Skeletal muscle satellite cell (primary cell): Measurements from ENCODE around the gene RANBP3L.
"Not testable (repeated sequence)": the region's sequence is repeated elsewhere in the genome, so short reads cannot be mapped to it uniquely, and the experiment has no call there.

Experiments used
- H3K27me3 ChIP-seq: 2 replicates; pipeline ENCODE4 v1.7.0; 2013; ENCODE audit warnings: low read length; ENCODE audit not compliant: control insufficient read depth, insufficient read depth
- H3K36me3 ChIP-seq: 2 replicates; pipeline ENCODE4 v1.7.0; 2013; ENCODE audit warnings: mild to moderate bottlenecking, control low read depth, low read length; ENCODE audit not compliant: insufficient read depth
- H3K4me1 ChIP-seq: 2 replicates; pipeline ENCODE4 v1.7.0; 2013; ENCODE audit warnings: low read length; ENCODE audit not compliant: control insufficient read depth, insufficient read depth
- H3K4me2 ChIP-seq: 2 replicates; pipeline ENCODE4 v1.7.0; 2013; ENCODE audit warnings: mild to moderate bottlenecking, low read length
- H3K4me3 ChIP-seq: 2 replicates; pipeline ENCODE4 v1.7.0; 2013; ENCODE audit warnings: low read length
- H3K9ac ChIP-seq: 2 replicates; pipeline ENCODE4 v1.7.0; 2013; ENCODE audit warnings: mild to moderate bottlenecking, low read depth, low read length, moderate library complexity
- H3K9me3 ChIP-seq: replicated peaks from 2 replicates; pipeline ENCODE4 v1.7.0; 2013; ENCODE audit warnings: mild to moderate bottlenecking, control low read depth, low read length

Gene RANBP3L

DNA sequence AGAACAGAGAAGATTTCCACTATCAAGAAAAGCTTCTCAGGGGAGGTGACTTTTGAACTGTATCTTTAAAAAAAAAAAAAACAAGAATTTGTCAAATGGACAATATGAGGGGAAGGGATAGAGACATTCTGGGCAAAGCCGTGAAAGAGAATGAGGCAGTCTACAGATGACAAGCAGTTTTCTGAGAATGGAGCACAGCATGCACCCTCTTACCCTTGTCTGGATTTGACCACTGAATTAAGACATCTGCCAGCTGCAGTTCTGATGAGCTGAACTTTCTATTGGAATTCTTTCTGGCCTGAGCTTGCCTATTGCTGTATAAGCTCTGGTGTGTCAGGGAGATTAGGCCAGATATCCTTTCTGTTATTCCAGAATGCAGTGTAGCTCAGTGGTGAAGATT is 10.3 kb upstream of the RANBP3L start:
- H3K4me2 ChIP-seq = no peak overlapping the region
- no peak overlapping the region for H3K9ac ChIP-seq
- H3K36me3 ChIP-seq = no peaks in the 10 kb centered on the region
- H3K27me3 ChIP-seq = no peaks in the 10 kb centered on the region
- H3K4me1 ChIP-seq = no peaks in the 10 kb centered on the region
- no peak overlapping the region for H3K4me3 ChIP-seq
- no peaks in the 10 kb centered on the region for H3K9me3 ChIP-seq

DNA sequence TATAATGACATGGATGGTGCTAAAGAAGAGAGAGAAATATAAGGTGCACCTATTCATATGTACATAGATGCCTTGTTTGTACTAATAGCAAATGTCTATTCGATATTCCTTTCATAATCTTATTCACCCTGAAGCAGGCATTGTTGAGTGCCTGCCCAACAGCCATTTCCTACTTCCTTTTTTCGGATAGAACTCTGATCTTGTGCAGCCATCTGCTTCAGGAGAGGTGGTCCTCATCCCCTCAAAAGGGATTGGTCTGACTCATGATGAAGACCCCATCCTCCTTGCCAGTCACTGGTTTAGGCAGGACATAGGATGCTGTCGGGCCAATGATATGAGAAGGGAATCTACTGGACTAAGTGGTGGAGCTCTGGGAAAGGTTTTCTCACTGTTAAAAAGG is 8.4 kb upstream of the RANBP3L start:
- H3K4me1 ChIP-seq = peaks cover 3% of the 10 kb centered on the region
- H3K9me3 ChIP-seq = no peaks in the 10 kb centered on the region
- H3K36me3 ChIP-seq = no peaks in the 10 kb centered on the region
- H3K4me2 ChIP-seq = no peak overlapping the region
- H3K4me3 ChIP-seq = no peak overlapping the region
- H3K27me3 ChIP-seq = no peaks in the 10 kb centered on the region
- no peak overlapping the region for H3K9ac ChIP-seq

DNA sequence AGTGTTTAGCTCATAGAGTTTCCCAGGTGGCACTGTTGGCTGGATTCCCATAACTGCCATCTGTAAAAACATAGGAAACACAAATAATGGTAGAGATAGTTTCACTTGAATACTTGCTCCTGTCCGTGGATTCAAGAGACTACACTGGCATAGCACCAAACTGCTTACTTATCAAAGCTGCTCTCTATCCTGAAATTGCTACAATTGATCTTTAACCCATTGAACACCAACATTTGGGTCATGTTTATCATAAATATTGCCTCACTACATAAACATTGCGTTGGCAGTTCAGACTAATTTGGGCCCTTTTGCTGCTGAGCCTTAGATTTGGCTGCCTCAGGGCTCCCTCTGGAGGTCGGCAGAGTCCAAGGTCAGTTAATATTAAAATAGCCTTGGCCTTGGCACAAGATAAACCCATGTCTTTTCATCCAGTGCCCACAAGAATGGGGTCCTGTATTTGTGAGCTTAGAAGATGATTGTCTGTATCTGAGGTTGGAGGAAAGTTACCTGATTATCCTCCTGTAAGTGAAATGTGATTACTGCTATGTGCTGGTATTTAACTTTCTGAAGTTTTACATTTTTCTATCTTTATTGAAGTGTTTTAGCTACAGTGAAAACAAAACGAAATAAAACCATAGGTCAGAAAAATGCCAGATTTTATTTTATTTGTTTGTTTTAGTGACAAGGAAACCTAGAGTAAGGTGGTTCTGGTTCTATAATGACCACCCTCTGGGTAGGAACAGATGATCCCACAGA is 4.0 kb upstream of the RANBP3L start:
- H3K4me3 ChIP-seq = no peak overlapping the region
- H3K27me3 ChIP-seq = no peaks in the 10 kb centered on the region
- no peaks in the 10 kb centered on the region for H3K9me3 ChIP-seq
- no peaks in the 10 kb centered on the region for H3K36me3 ChIP-seq
- H3K4me2 ChIP-seq = peak overlapping the region; percentile 59
- no peak overlapping the region for H3K9ac ChIP-seq
- peaks cover 21% of the 10 kb centered on the region for H3K4me1 ChIP-seq

DNA sequence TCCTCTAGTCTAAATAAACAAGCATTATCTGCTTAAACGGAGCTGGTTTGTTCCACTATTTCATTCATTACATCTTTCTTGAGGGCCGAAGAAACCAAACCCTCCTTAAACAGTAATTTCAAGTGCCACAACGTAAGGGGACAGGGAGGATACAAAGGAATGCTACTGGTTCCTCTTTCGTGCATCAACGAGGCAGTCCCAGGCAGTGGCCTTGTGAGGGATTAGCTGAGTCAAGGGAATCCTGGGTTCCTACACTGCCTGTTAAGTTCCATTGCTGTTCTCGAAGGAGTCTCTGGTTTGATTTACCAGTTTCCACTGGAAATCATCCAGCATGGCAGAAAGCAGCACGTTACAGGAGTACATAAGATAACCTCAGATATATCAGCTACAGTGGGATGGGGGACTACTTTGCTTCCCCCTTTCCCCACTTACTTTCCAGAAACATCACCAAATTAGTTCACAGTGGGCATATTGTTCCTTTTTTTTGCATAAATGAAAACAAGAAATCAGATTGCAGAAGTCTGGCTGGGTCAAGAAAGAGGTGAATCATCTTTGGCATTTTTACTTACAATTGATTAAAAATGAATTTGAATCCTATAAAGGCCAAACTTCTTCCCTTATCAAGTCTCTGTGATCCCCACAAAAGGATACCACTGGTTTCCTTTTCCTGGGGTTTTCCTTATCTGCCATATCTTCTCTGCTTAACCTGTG is 2.5 kb upstream of the RANBP3L start:
- H3K4me3 ChIP-seq = no peak overlapping the region
- H3K9me3 ChIP-seq = no peaks in the 10 kb centered on the region
- H3K9ac ChIP-seq = no peak overlapping the region
- H3K36me3 ChIP-seq = no peaks in the 10 kb centered on the region
- no peaks in the 10 kb centered on the region for H3K27me3 ChIP-seq
- H3K4me1 ChIP-seq = peaks cover 29% of the 10 kb centered on the region
- H3K4me2 ChIP-seq = no peak overlapping the region

DNA sequence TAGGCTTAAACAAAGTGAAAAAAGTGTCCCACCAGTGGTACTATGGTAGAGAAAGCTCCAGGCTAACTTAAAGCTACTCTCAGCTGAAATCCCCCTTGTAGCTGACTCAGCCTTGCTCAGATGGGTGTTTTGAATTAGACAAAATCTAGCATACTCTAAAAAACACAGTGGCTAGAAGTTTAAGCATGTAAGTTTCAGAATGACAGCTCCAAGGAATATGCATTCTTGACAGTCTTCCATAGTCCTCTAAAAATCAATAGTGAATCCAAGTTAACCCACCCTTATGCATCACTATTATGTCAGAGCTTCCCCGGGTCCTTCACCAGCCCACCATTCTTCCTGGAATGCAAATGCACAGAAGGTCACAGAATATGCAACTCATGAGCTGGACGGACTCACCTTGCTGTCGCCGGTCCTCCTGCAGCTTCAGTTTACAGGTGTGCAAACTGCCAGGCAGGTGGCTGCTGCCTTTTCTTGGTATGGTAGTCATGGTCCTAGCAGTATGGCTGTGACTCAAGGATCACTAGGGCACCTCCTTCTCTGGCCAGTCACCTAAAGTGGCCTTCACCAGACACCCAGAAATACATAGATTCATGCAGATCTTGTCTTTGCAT is 668 bp downstream of the RANBP3L start:
- no peak overlapping the region for H3K9ac ChIP-seq
- peak overlapping the region; percentile 19 for H3K4me3 ChIP-seq
- H3K9me3 ChIP-seq = no peaks in the 10 kb centered on the region
- no peaks in the 10 kb centered on the region for H3K27me3 ChIP-seq
- H3K4me2 ChIP-seq = peak overlapping the region; percentile 70
- peaks cover 29% of the 10 kb centered on the region for H3K4me1 ChIP-seq
- no peaks in the 10 kb centered on the region for H3K36me3 ChIP-seq

DNA sequence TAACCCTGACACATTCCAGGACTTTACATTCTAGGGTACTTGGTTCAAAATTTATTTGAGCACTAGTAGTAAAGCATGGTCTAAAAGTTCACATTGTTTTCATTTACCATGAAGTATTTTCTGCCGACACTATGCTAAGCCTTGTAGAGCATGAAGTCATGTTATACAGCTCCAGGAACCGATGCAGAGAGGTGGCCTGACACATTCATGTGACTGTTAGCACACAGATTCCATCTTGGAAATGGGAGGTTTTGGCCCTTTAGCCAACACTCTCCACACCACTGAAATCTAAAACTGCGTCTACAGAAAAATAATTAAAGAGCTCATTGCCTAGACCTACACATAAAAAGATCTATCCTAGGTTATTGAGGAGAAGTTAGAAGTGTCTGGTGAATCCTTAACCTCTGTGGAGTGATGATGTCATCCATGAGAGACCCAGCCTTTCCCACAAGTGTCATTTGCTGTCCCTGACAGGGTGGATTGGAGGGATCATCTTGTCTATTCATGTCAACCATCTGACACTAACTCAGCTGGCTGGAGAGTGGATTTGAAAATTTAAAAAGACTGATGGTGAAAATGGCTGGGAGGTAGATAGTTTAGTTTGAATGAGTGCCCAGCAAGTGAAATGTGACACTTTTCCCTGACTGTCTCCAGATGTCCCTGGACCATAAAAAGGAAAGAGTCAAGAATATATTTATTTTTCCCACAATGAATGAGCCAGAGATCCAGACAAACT is 1.3 kb downstream of the RANBP3L start:
- no peaks in the 10 kb centered on the region for H3K27me3 ChIP-seq
- no peak overlapping the region for H3K4me3 ChIP-seq
- H3K9me3 ChIP-seq = no peaks in the 10 kb centered on the region
- H3K4me2 ChIP-seq = peak overlapping the region; percentile 13
- H3K4me1 ChIP-seq = peaks cover 25% of the 10 kb centered on the region
- H3K36me3 ChIP-seq = no peaks in the 10 kb centered on the region
- no peak overlapping the region for H3K9ac ChIP-seq

DNA sequence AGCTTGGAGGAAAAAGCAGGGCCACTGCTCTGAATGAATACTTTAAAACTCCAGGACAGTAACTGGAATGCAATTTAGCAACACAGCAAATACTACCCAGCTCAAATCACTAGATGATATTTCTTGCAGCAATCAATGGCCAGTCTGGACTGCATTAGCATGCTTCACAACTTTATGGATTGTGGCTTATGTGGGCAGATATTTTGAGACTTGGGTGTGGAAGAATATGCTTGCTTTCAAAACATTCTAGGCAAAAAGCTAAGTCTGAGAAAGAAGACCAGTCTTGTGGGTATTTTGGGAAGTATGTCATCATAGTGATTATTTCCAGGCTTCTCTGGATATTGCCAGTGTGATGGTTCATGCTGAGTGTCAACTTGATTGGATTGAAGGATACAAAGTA is 3.1 kb downstream of the RANBP3L start:
- Histone ChIP-seq H3K4me1 (peaks cover 25% of the 10 kb centered on the region), H3K4me3 (no peak overlapping the region), H3K36me3 (no peaks in the 10 kb centered on the region), H3K4me2 (no peak overlapping the region), H3K27me3 (no peaks in the 10 kb centered on the region), H3K9ac (no peak overlapping the region), H3K9me3 (no peaks in the 10 kb centered on the region)

DNA sequence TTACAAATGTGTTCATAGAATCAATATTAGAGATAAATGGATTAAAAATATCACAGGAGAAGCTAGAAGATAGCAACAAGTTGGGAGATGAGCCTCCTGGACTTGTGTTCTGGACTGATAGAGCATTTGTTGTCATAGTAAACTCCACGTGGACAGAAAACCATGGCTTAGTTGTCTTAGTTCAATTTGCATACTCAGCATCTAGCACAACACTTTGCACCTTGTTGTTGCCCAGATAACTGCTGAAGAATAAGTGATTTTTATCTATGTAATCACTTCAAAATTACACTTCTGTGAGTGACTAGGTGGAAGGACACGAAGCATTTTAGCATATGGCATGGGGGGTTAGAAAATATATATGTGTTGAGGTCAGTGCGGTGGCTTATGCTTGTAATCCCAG is 4.0 kb downstream of the RANBP3L start:
- Histone ChIP-seq H3K4me3 (no peak overlapping the region), H3K4me2 (no peak overlapping the region), H3K27me3 (no peaks in the 10 kb centered on the region), H3K9ac (no peak overlapping the region), H3K36me3 (no peaks in the 10 kb centered on the region), H3K9me3 (no peaks in the 10 kb centered on the region), H3K4me1 (peaks cover 25% of the 10 kb centered on the region)

DNA sequence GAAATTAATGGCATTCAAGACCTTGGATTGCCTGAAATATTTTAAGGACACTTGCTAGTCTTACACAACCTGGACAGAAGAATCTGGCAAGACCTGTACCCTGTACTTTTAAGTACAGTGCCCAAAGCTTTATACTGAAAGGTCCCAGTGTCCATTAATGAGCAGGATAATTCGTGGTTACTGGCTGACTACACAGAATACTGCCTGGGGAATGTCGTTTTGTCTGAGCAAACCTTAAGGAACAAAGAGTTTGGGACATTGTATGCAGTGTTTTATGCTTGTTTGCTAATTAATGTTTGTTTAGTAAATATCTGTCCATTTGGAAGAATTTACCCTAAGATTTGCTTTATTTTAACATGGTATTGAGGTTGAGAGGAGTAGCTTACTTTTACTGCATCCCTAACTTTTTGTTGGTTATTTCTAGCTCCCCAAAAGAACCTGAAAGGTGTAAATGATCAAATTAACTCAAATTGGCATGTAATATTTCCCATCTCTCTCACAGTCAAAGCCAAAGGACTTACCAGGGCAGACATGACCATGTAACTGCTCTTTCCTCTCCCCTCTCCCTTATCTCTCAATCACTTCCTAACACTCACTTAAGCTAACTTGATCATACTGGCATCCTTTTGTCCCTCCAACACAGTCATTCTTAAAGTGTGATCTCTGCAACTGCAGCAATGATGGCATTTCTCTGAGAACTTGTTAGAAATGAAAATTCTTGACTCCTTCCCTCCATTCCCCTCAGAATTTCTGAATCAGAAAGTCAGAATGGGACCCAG is 15.7 kb downstream of the RANBP3L start:
- Histone ChIP-seq H3K4me3 (no peak overlapping the region), H3K36me3 (no peaks in the 10 kb centered on the region), H3K27me3 (no peaks in the 10 kb centered on the region), H3K9me3 (no peaks in the 10 kb centered on the region), H3K9ac (no peak overlapping the region), H3K4me2 (no peak overlapping the region), H3K4me1 (no peaks in the 10 kb centered on the region)

DNA sequence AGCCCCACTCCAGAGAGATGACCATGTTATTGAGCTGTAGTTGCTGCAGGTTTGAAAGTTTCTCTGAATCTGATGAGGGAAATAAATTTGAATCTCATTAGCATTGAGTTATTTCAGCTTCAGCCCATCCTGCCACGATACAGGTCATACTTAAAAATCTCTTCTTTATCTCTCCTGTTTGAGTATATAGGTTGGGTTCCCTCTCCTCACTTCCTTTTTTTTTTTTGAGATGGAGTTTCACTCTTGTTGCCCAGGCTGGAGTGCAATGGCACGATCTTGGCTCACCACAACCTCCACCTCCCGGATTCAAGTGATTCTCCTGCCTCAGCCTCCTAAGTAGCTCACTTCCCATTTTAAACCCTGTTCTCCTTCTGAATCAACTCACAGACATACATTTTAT is 17.9 kb downstream of the RANBP3L start:
- H3K4me2 ChIP-seq = not testable (repeated sequence)
- H3K4me1 ChIP-seq = peaks cover 13% of the 10 kb centered on the region

DNA sequence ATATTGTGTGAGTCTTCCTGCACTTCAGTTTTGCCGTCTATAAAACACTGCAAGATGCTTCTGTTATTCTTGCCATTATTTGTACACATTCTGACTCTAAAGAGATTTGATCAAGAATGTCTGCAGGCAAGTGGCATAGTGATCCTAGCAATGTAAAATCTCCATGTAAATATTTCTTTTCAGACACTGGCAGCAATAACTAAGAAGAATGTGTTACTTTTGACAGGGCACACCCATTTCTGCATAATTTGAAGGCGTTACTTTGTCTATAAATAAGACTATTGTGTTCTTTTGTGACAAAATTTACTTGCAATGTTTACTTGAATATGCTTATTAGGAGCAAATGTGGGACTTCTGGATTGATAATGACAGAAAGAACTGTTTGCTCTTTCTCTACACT is 20.1 kb downstream of the RANBP3L start:
- Histone ChIP-seq H3K4me2 (no peak overlapping the region), H3K4me3 (no peak overlapping the region), H3K4me1 (peaks cover 20% of the 10 kb centered on the region), H3K9ac (no peak overlapping the region), H3K36me3 (no peaks in the 10 kb centered on the region), H3K27me3 (no peaks in the 10 kb centered on the region), H3K9me3 (no peaks in the 10 kb centered on the region)

More for the DNA sequence above, 17.9 kb downstream of the RANBP3L start:
- not testable (repeated sequence) for H3K9ac ChIP-seq, H3K27me3 ChIP-seq, H3K4me3 ChIP-seq, H3K36me3 ChIP-seq, H3K9me3 ChIP-seq
